Cerebellar nuclear complex (tissue), 1 donor: Measurements from ENCODE around the gene TBC1D3.
"Not testable (repeated sequence)": the region's sequence is repeated elsewhere in the genome, so short reads cannot be mapped to it uniquely, and the experiment has no call there.

Source experiments
- DNase-seq, 2 experiments: peaks; one replicate each; lab custom pipeline; 2025; lab: John Stamatoyannopoulos, UW

Gene TBC1D3

GRCh38 chr17:38192455-38192854, at the start of gene TBC1D3:
TBC1D3 (minus strand) TSS chr17:38192555; CDS start chr17:38191029, 1,526 bp downstream.
- not testable (repeated sequence) for DNase-seq

- DNase-seq = not testable (repeated sequence)
These were observed 40.4 kb upstream of the TBC1D3 start for GRCh38 chr17:38232790-38233189.

GRCh38 chr17:38225844-38226495, 33.6 kb upstream of the TBC1D3 start:
- not testable (repeated sequence) for DNase-seq

- not testable (repeated sequence) for DNase-seq
These were observed 28.5 kb upstream of the TBC1D3 start for GRCh38 chr17:38220867-38221266.

GRCh38 chr17:38200271-38200670, 7.9 kb upstream of the TBC1D3 start:
- not testable (repeated sequence) for DNase-seq

- DNase-seq = not testable (repeated sequence)
These were observed 57.5 kb downstream of the TBC1D3 start for GRCh38 chr17:38134860-38135259.
